Stimulated activated CD8-positive, alpha-beta memory T cell treated with anti-CD3 and anti-CD28 coated beads, Interleukin-7, amount 100 ng/mL, for 48 hours (primary cell): ENCODE measurements around the gene TMC2.
"Not testable (repeated sequence)": the region's sequence is repeated elsewhere in the genome, so short reads cannot be mapped to it uniquely, and the experiment has no call there.

Source experiments
- DNase-seq, 2 donors: peaks; one replicate each; pipeline ENCODE4 v3.0.0-alpha.2; 2020; ENCODE audit warnings: low read depth in 1 of 2; ENCODE audit errors: extremely low read depth in 1 of 2

TMC2 gene

DNA sequence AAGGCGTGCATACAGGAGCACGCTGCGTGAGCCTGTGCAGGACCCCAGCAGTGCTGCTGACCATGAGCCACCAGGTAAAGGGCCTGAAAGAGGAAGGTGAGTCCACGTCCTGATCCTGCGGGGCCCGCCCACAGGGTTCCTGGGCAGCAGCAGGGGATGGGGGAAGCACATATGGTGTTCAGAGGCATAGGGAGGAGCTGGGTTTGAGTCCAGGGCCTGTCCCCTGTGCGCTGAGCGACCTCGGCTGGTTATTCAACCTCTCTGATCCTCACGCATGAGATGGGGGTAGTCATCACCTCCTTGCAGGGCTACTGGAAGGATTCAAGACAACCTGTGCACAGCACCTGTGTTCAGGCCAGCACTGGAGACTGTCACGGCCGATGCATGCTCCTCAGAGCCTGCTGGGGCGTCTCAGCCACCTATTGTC lies at the start of gene TMC2:
Gene TMC2, plus strand, starts transcription at position 14 of the 427 bp plus-strand sequence. Its CDS starts 49 bp downstream, at position 63.
- no peak for DNase-seq

DNA sequence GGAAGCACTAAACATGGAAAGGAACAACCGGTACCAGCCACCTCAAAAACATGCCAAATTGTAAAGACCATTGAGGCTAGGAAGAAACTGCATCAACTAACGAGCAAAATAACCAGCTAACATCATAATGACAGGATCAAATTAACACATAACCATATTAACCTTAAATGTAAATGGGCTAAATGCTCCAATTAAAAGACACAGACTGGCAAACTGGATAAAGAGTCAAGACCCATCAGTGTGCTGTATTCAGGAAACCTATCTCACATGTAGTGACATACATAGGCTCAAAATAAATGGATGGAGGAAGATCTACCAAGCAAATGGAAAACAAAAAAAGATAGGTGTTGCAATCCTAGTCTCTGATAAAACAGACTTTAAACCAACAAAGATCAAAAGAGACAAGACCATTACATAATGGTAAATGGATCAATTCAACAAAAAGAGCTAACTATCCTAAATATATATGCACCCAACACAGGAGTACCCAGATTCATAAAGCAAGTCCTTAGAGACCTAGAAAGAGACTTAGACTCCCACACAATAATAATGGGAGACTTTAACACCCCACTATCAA lies 33.5 kb upstream of the TMC2 start:
- DNase-seq, result not testable (repeated sequence)

GRCh38 chr20:2504803-2505202 lies 31.6 kb upstream of the TMC2 start:
- DNase-seq, result not testable (repeated sequence)

DNA sequence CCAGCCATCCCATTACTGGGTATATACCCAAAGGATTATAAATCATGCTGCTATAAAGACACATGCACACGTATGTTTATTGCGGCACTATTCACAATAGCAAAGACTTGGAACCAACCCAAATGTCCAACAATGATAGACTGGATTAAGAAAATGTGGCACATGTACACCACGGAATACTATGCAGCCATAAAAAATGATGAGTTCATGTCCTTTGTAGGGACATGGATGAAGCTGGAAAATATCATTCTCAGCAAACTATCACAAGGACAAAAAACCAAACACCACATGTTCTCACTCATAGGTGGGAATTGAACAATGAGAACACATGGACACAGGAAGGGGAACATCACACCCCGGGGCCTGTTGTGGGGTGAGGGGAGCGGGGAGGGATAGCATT lies 29.9 kb upstream of the TMC2 start:
- not testable (repeated sequence) for DNase-seq

- no peak for DNase-seq
These were observed 28.9 kb upstream of the TMC2 start for GRCh38 chr20:2507464-2507863.

- no peak for DNase-seq
These were observed 28.3 kb upstream of the TMC2 start for GRCh38 chr20:2507875-2508630.

DNA sequence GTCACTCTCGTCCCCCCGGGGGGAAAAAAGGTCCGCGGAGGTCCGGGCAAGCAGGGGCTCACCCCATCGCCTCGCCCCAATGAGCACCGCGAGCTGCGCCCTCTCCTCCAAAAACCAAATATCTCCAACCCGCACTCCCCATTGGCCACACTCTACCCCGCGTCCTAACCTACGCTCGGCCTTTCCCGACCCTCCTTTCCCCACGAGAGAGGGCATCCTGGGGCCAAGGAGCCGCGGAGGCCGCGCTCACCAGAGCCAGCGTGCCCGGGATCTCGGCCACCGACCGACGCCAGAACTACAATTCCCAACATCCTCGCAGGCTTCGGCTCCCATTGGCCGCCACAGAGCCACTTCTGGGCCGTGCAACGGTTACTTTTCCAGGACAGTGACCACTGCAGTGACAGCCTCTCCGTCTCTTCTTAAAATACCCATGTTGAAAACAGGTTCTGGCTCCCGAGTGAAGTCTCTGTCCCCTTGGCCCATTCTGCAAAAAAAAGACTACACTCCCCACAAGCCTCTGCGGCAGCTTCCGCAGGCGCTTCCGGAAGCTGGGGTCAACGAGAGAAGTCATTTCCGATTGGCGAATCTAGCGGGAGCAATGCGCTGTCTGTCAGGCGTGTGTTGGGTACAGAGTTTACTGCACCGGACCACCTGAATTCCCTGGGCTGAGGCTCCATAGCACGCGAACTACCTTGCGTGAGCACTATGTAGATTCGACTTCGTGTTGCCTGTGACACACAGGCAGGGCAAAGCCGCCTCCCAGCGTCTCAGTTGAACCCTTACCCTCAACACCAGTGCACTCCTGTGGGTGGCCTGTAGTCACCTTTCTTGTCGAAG lies 27.5 kb upstream of the TMC2 start, which contains the start of gene ZNF343:
Gene ZNF343, minus strand, starts transcription at position 285 of the 837 bp plus-strand sequence. CDS start 15,020 bp downstream, outside the sequence.
- DNase-seq, result peak; percentile 52 to 61

DNA sequence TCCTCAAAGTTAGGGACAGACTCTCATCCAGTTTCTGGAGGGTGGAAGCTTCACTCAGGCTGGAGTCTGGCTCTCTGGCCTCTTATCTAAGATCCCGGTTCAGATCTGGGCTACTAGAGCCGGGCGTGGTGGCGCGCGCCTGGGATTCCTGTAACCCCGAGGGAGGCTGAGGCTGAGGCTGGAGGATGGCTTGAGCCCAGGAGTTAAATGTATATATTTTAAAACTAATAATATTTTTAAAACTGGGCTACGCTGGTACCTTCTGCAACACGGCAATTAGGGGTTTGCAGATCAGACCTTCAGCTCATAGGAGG lies 26.9 kb upstream of the TMC2 start:
- DNase-seq, result no peak

- DNase-seq, result no peak
These were observed 26.6 kb upstream of the TMC2 start for GRCh38 chr20:2509794-2510193.

DNA sequence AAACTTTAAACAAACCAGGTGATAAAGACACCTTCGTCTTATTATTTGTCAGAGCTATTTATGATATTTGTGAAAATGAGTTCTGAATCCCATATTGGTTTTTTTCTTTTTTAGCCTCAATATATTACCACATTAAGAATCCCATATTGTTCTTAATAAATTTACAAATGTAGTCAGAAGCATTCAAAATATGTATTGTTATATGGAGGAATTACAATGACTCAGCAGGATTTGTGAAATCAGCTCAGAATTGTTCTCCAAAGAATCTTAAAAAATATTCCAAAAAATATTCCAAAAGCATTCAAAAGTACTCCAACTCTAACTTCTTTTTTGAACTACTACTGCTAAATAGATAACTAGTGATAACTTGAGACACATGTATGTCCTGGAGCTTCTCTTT lies 21.2 kb upstream of the TMC2 start:
- DNase-seq, result no peak

- no peak for DNase-seq
These were observed 20.0 kb upstream of the TMC2 start for GRCh38 chr20:2516399-2516798.

DNA sequence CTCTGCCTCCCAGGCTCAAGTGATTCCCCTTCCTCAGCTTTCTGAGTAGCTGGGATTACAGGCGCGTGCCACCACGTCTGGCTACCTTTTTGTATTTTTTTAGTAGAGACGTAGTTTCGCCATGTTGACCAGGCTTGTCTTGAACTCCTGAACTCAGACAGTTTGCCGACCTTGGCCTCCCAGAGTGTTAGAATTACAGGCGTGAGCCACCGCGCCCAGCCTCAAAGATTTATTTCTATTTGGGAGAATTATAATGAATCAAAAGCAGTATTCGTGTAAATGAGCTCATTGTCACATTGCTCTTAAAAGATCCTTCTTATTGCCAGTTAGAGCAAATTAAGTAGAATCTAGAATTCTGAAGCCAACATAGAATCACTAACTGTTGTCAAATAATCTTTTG lies 18.3 kb upstream of the TMC2 start:
- DNase-seq, result no peak

DNA sequence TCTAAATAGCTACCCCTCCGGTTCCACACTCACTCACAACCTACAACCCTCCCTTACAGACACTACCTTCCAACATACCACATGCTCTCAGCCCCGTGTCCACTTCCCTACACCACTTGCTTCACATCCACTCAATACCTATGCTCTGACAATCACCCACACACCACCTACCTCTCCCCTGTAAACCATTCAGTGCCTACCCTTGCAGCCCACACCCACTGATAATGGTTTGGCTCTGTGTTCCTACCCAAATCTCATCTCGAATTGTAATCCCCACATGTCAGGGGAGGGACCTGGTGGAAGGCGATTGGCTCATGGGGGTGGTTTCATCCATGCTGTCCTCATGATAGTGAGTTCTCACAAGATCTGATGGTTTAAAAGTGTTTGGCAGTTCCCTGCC lies 17.8 kb upstream of the TMC2 start:
- DNase-seq, result no peak

GRCh38 chr20:2519115-2519809 lies 17.1 kb upstream of the TMC2 start:
- no peak for DNase-seq

GRCh38 chr20:2520617-2521016 lies 15.8 kb upstream of the TMC2 start:
- no peak for DNase-seq

DNA sequence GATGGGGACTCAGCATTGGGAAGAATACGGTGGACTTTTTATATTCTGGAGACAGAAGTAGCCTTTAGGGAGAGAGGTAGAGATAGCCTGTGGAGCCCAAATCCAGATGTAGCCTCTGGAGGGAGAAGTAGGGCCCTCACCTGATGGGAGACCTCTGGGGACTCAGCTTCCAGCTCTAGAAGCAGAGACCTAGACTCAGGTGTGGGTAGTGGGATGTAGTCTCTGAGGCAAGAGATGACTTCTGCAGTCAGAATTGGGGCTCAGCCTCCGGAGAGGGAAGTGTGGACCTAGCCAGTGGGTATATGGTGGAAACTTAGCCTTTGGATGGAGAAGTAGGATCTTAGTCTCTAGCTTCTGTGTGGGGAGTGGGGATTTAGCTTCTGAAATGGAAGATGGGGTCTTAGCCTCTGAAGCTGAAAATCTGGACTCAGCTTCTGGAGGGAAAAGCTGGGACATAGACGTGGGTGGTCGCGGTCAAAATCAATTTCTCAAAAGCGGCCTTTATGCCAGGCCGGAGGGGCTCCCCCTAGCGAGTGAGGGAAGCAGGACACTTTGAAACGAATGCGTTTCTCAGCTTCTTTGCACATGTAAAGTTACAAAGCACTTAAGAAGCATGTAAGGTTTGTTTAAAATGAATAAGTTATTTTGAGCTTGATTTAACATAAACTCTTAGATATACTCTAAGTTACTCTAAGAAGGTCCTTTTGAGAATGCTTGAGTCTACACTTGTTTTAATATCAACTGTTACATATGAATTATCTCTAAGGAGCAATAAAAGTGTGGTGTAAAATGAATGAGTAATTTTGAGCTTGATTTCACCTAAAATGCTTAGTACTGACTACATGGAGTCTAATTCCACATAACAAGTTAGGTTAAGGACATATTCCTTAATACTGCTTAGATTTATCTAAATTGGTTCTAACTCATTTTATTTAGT lies 14.7 kb upstream of the TMC2 start:
- DNase-seq, result no peak

GRCh38 chr20:2522826-2523429 lies 13.4 kb upstream of the TMC2 start:
- DNase-seq, result not testable (repeated sequence)

GRCh38 chr20:2523919-2524708 lies 12.3 kb upstream of the TMC2 start:
- DNase-seq, result peak; percentile 71 to 79
